Islet of Langerhans (tissue), 1 donor: ENCODE data around the gene ALG1.

Experiments
- FAIRE-seq: peaks from one replicate; lab custom pipeline; 2011; peaks lifted over from hg19 to GRCh38; lab: Jason Lieb, UNC

Gene ALG1, protein sequence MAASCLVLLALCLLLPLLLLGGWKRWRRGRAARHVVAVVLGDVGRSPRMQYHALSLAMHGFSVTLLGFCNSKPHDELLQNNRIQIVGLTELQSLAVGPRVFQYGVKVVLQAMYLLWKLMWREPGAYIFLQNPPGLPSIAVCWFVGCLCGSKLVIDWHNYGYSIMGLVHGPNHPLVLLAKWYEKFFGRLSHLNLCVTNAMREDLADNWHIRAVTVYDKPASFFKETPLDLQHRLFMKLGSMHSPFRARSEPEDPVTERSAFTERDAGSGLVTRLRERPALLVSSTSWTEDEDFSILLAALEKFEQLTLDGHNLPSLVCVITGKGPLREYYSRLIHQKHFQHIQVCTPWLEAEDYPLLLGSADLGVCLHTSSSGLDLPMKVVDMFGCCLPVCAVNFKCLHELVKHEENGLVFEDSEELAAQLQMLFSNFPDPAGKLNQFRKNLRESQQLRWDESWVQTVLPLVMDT

DNA sequence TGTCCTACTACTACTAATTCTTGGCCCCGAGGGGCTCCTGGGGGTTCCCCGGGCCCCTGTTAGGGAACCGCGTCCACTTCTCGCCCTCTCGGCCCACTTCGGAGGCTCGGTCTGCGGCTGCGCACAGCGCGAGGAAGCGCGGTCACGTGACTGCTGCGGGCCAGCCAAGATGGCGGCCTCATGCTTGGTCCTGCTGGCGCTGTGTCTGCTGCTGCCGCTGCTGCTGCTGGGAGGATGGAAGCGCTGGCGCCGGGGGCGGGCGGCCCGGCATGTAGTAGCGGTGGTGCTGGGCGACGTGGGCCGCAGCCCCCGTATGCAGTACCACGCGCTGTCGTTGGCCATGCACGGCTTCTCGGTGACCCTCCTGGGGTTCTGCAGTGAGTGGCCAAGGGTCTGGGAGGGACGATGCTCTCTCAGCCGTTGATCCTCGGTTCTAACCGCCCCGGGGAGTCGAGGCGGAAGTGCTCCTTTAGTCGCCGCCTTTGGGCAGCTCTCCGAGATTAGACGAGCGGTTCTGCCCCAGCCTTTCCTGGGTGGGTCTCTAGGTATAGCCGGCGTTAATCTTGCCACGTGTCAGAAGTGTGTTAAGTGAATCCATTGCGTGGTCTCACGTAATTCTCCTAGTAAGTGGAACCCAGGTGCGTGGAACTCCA lies at the start of gene ALG1:
ALG1 (plus strand) TSS at position 163 of the 653 bp plus-strand sequence; CDS start at position 170, 7 bp downstream.
- no peak for FAIRE-seq

DNA sequence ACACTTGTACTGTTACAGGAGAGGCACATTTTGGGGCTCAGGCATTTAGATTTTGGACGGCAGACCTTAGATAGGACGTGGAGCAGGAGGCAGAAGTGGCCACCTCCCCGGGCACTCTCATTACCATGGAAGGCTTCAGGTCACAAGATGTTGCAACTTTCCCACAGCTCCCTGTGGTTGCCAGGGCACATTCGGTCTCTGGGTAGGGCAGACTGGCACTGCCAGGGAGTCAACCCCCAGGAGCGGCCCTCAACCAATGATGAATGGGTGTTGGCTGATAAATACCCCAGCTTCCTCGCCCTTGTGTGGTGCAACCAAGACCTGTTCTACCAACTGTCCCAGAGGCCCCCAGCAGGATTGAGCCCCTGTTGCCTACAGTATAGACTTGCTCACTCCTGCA lies 49.1 kb upstream of the ALG1 start:
- FAIRE-seq, result no peak

DNA sequence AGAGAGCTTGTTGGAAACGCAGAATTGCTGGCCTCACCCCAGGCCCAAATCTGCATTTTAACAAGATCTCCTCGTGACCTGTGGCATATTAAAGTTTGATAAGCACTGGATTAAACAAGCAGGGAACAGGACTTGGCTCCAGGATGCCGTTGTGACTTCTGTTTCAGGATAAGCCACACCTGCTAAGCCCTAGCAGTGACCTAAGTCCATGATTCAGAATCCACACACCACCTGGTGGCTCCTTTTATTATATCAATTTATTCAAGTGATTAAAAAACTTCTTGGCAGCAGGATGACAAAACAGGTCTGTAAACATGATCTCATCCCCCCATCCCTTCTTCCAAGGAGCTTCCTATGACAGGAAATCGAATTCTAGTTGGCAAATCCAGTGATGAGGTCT lies 47.0 kb upstream of the ALG1 start:
- FAIRE-seq, result no peak

DNA sequence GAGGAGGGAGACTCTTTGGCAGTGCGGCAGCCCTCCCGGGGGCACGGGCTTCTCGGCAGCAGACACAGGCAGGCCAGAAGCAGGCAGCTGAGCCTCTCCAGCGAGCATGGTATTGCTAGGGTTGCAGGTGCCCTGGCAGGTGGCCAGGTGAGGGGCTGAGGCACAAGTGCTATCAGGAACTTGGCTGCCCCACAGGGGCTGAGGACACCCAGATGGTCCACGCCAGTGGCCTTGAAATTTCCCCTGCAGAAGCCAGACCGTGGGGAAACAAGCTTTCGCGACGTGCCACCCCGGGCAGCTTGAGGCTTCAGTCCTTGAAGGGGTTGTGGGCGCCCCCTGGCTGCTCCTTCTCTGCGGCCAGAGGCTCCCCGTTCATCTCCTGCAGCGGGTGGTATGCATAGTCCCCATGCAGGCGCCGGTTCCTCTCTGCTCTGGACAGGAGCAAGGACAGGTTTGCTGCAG lies 46.4 kb upstream of the ALG1 start:
- no peak for FAIRE-seq

DNA sequence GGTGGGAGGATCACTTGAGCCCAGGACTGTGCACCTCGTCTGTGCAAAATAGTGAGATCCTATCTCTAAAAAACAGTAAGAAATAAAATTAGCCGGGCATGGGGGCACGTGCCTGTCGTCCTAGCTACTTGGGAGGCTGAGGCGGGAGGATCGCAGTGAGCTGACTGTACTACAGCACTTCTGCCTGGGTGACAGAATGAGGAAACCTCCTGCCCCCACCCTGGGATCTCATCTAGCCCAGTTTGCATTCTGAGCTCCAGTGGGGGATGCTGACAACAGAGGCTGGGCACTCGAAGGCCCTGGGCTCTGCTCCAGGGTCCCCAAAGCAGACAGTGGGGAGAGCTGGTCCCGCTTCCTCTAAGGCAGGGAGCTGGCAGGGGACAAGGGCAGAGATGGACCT lies 45.0 kb upstream of the ALG1 start:
- no peak for FAIRE-seq

DNA sequence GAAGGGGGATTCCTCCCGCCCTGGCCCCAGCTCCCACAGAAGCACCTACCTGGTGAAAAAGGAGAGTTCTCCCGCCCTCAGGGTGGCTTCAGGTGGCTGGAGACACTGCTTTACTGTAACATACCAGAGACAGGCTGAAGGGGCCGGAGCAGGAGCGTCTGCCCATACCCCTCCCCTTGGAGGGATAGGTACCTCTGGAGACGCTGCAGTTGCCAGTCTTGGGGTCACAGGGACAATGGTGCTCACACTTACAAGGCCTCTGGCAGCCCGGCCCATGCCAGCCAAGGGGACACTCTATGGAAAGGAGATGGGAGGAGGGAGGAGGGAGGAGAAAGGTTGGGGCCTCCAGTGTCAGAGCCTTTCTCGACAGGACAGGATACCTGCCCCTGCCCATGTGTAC lies 44.6 kb upstream of the ALG1 start:
- no peak for FAIRE-seq

DNA sequence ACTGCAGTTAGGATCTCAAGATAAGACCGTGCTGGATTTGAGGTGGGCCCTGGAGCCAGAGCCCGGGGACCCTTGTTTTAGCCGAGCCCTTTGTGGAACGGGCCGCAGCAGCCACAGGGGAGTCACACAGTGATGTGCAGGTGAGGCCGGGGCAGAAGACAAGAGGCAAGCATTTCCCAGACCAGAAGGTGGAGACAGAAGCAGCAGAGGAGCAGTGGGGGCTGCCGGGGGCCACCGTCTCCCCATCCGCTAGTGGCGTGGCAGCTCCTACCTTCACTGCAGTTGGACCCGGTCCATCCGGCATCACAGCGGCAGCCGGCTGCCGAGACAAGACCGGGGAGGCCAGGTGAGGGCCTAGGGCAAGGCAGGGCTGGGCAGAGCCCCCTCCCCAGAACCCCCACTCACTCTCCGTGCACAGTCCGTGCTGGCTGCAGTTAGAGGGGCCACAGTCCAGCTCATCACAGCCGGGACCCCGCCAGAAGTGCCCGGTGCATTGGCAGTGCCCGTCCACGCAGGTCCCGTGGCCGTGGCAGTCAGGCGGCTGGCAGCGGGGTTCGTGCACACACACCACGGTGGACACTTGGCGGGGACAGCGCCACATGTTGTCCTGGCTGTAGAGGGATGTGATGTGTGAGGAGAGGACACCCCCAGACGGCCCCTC lies 43.9 kb upstream of the ALG1 start:
- no peak for FAIRE-seq

DNA sequence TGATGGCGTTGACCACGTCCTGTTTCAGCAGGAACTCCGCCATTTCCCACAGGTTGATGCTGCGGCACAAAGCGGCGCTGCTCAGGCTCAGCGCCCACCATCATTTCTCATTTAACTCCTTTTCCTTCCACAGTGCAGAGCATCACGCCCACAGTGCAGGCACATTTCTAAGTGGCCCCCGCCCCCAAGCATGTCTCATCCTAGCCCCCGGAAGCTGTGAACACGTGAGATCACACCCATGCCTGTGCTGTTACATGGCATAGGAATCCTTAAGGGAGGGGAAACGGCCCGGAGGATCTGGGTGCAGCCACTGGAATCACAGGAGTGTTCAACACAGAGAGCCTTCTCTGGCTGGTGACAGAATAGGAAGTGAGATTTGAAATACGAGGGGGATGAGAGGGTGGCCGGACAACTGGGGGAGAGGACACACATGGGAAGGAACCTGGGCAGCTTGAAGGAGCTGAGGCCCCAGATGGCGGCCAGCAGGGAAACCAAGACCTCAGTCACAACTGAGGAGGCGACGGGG lies 42.6 kb upstream of the ALG1 start:
- FAIRE-seq, result no peak

DNA sequence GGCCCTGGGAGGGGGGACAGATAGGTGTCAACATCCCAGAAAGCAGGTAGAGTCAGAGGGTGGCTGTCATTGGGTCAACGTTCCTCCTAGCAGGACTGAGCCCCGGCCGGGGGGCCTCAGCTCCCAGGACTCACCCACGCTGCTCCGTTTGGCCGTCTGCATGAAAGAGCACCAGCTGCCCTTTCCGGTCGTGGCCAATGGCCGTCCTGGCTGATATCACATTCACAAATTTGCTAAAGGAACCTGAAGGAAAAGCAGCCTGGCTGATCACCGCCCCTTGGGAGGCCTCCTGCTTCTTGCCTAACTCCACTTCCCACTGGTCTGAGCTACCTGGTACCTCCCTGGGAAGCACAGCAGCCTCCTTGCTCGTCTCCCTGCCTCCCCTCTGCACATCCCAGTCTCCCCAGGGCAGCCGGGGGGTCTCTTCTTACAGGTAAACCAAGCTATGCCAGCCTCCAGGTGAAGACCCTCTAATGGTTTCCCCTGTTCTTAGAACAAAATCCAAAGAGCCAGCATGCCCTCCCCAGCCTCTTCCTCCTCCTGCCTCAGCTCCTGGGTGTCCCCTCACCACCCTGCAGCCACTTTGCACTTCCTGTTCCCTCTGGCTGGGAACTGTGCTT lies 41.3 kb upstream of the ALG1 start:
- FAIRE-seq, result no peak

DNA sequence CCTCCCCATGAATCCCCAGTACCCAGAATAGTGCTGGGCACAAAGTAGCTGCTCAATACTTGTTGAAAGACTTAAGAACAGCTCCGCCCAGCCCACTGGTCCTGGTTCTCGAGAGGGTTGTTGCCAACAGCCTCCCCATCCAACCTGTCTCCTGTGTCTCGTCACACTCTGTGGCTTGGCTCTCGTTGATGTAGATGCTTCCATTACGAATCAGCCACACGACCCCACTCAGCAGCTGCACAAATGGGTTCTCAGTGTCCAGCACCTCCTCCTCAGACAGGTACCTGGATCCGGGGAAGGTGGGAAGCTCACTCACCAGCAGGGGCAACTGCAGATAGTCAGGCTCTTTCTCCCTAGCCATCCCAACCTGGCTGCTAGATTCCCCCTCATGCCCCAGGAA lies 40.0 kb upstream of the ALG1 start:
- no peak for FAIRE-seq

DNA sequence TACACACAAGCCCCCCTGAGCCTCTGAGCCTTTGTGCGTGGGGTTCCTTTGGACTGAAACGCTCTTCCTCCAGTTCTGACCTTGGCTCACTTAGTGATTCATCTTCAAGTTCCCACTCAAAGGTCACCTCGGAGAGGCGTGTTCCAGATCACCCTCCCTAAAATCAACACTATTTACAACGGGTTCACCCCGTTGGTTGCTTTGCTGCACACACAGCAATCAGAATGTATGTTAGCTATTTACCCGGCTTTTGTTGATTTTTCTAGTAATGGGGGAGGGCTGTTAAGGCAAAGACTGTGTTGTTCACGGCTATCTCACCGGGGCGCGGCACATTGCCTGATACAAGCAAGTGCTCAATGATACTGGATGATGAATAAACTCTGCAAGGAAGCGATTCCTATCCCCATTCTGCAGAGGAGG lies 38.9 kb upstream of the ALG1 start:
- no peak for FAIRE-seq

DNA sequence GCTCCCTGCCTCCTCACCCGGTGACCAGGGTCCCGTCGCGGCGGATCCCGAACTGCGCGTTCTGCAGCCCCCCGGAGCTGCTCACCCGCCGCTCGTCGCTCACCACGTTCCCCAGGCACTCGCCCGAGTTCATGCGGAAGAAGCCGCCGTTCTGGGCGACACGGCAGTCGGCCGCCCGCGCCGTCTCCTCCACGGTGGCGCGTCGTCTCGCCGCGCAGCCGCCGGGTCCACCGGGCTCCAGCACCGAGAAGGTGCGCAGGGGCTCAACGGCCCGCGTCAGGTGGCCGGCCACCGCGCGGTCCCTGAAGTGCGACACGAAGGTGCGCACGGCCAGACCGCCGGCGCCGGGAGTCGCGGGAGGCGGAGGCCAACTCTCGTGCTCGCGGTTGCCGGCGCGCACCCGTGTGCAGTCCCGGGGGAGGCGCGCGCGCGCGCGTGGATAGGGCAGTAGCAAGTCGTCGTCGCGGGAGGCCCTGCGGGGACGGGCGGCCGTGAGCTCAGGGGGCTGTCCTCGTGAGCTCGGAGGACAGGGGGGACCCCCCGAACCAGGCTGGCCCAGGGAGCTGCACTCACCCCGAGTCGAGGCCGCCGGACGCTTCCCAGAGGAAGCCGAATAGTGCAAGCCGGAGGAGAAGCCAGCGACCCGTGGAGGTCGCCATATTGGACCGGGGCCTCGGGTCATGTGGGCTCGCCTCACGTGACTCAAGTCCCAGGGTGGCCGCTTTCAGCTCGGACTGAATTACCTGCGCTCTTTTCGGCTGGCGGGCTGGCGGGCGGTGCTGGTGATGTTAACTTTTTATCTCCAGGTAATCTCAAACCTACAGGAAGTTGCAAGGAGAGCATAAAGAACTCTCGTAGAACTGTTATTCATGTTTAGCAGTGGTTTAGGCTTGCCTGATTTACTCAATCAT lies 38.1 kb upstream of the ALG1 start, which contains the start of gene NAGPA:
NAGPA (minus strand) TSS at position 680 of the 911 bp plus-strand sequence; CDS start at position 659, 21 bp downstream.
- peak; percentile 60 for FAIRE-seq

DNA sequence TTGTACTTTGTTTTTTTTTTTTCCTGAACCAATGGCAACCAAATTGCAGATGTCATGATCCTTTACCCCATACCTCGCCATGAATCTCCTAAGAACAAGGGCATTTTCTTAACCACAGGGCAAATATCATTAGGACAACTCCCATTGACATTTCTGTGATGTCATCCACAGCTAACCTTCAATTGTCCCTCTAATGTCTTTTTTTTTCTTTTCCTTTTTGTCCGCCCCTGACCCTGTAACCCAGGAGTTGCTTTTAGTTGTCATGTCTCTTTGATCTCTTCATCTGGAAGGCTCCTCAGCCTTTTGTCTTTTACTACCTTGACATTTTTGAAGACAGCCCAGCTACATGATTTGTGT lies 37.5 kb upstream of the ALG1 start:
- FAIRE-seq, result no peak

DNA sequence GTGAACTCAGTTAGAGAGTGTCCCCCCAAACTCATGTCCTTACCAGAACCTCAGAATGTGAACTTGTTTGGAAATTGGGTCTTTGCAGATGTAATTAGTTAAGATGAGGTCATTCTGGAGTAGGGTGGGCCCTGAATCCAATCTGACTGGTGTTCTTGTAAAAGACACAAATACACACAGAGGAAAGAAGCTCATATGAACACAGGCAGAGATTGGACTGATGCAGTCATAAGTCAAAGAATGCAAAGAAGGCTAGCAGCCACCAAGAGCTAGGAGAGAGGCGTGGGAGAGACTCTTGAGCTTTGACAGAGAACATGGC lies 35.8 kb upstream of the ALG1 start:
- FAIRE-seq, result no peak

DNA sequence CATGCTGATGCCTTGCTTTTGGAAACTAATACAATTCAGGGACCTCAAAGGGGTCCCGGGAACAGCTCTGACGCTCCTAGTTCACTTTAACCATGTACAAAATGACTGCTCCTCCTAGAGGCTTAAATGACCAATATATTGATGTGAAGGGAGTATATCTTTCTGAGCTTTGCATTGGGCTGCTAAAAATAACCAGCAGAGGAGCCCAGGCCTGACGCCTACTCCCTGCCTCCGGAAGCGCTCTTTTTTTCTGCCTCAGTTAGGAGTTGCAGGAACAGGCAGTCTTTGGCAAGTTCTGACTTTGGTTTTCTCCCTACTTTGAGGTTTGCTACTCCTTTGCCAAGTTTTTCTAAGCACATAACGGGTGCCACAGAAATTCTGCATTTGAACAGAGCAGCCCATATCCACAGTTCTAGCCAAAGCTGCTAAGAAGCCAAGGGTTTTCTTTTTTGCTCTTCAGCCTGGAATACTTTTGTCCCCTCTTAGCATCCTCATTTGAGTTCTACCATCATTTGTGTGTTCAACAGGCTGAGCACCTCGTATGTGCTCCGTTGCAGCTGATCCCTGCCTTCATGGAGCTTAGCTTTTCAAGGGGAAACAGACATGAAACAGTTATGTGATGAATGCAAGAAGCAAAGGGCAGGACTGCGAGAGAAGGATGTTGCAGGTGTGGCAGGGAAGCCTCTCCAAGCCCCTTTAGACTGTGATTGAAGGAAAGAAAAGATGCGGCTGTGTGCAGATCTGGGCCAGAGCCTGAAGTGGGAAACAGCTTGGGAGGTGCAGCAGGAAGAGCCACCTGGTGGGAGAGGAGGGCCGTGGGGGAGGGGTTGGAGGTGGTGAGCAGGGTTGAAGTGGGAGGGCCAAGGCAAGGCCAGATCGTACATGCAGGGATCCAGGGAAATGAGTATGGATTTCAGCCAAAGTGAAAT lies 35.2 kb upstream of the ALG1 start:
- FAIRE-seq, result no peak

DNA sequence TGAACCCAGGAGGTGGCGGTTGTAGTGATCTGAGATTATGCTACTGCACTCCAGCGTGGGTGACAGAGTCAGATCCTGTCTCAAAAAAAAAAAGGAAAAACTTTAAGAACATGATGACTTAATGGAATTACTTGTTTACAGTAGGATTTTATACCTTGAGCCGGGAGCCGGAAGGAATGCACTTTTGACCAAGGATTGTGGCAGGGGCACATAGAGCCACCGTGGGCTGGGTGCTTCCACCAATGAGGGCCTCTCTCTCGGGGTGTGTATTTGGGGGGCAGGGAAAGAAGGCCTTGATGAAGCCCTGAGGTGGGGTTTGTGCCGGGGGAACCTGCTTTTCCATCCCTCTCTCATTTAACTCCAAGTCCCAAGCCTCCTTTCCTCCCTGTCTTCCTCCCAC lies 31.2 kb upstream of the ALG1 start:
- no peak for FAIRE-seq

DNA sequence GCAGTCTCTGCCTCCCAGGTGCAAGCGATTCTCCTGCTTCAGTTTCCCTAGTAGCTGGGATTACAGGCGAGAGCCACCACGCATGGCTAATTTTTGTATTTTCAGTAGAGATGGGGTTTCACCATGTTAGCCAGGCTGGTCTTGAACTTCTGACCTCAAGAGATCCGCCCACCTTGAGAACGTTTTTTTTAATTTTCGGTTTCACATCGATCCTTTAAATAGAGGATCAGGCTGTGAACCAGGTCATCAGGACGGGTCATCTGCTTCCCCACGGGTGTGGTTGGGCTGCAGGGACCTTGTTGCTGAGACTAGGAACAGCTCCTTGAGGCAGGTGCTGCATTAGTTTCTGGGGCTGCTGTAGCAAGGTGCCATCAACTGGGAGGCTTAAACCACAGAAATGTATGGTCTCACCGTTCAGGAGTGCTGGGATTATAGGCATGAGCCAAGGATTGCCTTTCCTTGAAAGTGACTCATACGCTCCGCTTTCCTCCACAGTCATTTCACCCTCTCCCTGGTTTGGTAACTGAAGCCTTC lies 30.0 kb upstream of the ALG1 start:
- FAIRE-seq, result no peak

DNA sequence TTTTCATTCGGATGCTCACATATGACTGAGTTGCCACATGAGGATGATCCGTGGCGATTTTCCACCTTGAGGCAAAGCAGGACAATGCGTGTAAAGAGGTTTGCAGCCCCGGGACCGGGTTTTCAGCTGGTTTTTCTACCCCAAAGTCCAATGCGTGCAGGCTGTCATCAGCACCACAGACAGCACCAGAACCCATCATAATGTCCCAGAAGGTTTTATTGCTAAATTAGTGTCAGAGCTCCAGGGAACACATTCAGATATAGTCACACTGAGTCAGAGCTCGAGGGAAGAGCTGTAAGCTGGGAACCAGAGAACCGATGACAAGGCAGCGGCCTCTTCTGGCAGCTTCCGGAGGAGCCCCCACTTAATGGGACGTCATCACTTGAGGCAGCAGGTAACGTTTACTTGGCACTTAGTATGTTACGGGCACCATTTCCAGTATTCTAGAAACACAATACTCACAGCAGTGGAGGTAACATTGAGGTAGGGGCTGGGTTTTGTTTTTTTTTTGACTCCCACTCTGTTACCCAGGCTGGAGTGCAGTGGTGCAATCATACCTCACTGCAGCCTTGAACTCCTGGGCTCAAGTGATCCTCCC lies 29.0 kb upstream of the ALG1 start:
- FAIRE-seq, result no peak

DNA sequence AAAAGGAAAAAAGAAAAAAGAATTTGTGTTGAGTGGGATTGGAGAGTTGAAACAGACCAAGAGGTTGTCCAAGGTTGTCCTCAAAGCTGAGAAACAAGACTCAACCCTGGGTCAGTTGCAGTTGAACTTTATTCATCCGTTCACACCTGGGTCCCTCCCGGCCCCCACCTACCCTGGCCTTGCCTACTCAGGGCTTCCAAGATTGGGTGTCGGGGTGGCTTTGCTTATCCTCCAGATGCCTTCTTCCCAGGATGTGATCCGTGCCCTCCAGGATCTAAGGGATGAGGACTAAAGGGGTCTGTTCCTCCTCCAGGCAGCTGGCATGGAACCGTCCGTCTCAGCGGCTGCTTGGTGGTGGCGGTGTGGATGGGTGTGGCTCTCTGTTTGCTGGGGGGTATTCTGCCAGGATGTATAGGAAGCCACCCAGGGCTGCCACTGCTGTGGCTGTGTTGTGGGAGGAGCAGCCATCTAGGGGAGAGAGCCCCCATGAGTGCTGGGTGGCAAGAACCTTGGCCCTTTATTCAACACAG lies 27.6 kb upstream of the ALG1 start:
- no peak for FAIRE-seq
